Measurements from ENCODE around the gene IL22RA1. TPM values are rescaled to one million over a fixed set of nuclear protein-coding genes. Genes with fewer than 3 reads are reported as not detected.

The IL22RA1 gene
- total RNA-seq, 4 donors from 2014 or later = 0.23 TPM; not detected in 3

- intact Hi-C loops (cut with DNase I) = no loop called here
- H3K4me1 ChIP-seq = peaks cover 0 to 11% (median 4%) of the 10 kb centered on the region in 4 donors
- no peak for DNase-seq (ENCODE audit: extremely low spot score)
- H3K27ac ChIP-seq (replicated peaks in 1 of 4) = no peak overlapping the region
- no peaks in the 10 kb centered on the region for H3K9me3 ChIP-seq
- H3K4me3 ChIP-seq = no peak overlapping the region
- H3K27me3 ChIP-seq = no peaks in the 10 kb centered on the region
- H3K36me3 ChIP-seq = peaks cover 0 to 94% (median 0%) of the 10 kb centered on the region in 4 donors
- no peak for TF ChIP-seq POLR2A (IDR thresholded peaks at IDR 0.05; ENCODE audit: low read depth)
- no peak for TF ChIP-seq CTCF (IDR thresholded peaks at IDR 0.05)
- no peak for TF ChIP-seq EP300 (IDR thresholded peaks at IDR 0.05)
- no peak for TF ChIP-seq POLR2AphosphoS5 (IDR thresholded peaks at IDR 0.05)
Measured at GRCh38 chr1:24085007-24085406, 57.9 kb downstream of the IL22RA1 start.

GRCh38 chr1:24084050-24084449 lies 58.9 kb downstream of the IL22RA1 start:
- peaks cover 0 to 6% (median 4%) of the 10 kb centered on the region in 4 donors for H3K4me1 ChIP-seq
- TF ChIP-seq EP300 (IDR thresholded peaks at IDR 0.05) = no peak
- no peak for TF ChIP-seq POLR2A (IDR thresholded peaks at IDR 0.05; ENCODE audit: low read depth)
- no peak for TF ChIP-seq POLR2AphosphoS5 (IDR thresholded peaks at IDR 0.05)
- no peak for TF ChIP-seq CTCF (IDR thresholded peaks at IDR 0.05)
- H3K36me3 ChIP-seq = peaks cover 0 to 93% (median 0%) of the 10 kb centered on the region in 4 donors
- 81% methylated on average over 7 of the region's 7 CpGs for WGBS
- no peak overlapping the region for H3K4me3 ChIP-seq
- H3K9me3 ChIP-seq = no peaks in the 10 kb centered on the region
- no peak for DNase-seq (ENCODE audit: extremely low spot score)
- intact Hi-C loops (cut with DNase I) = no loop called here
- H3K27me3 ChIP-seq = no peaks in the 10 kb centered on the region
- no peak overlapping the region for H3K27ac ChIP-seq (replicated peaks in 1 of 4)

DNA sequence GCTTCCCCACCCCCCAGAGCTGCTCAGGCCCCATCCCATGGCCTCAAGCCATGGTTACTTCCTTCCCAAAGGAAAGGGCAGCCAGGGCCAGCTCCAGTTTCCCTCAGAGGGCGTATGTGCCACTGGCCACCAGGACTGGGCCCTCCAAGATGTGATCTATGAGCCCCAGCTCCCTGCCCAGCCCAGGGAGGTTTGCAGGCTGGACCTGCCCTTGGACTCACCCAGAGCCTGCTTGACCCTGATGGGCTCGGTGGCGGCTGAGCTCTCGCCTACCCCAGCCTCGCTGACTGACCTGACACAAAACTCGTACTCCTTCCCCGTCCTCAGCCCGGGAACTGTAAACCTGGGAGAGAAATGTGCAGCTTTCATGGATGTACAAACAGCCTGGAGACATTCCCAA lies 60.6 kb downstream of the IL22RA1 start:
- Histone ChIP-seq H3K9me3 (no peaks in the 10 kb centered on the region), H3K36me3 (peaks cover 0 to 78% (median 0%) of the 10 kb centered on the region in 4 donors), H3K4me3 (no peak overlapping the region), H3K27ac (replicated peaks in 1 of 4) (no peak overlapping the region), H3K27me3 (no peaks in the 10 kb centered on the region), H3K4me1 (peaks cover 0 to 11% (median 7%) of the 10 kb centered on the region in 4 donors)
- 89% methylated on average over 6 of the region's 8 CpGs for WGBS
- TF ChIP-seq POLR2AphosphoS5 (IDR thresholded peaks at IDR 0.05) = no peak
- no peak for TF ChIP-seq POLR2A (IDR thresholded peaks at IDR 0.05; ENCODE audit: low read depth)
- no peak for TF ChIP-seq EP300 (IDR thresholded peaks at IDR 0.05)
- TF ChIP-seq CTCF (IDR thresholded peaks at IDR 0.05) = no peak
- DNase-seq (ENCODE audit: extremely low spot score) = no peak
- intact Hi-C loops (cut with DNase I) = no loop called here

GRCh38 chr1:24081190-24081589 lies 61.8 kb downstream of the IL22RA1 start:
- no peak for TF ChIP-seq POLR2A (IDR thresholded peaks at IDR 0.05; ENCODE audit: low read depth)
- no peak for TF ChIP-seq POLR2AphosphoS5 (IDR thresholded peaks at IDR 0.05)
- TF ChIP-seq EP300 (IDR thresholded peaks at IDR 0.05) = no peak
- TF ChIP-seq CTCF (IDR thresholded peaks at IDR 0.05) = no peak
- Histone ChIP-seq H3K27ac (replicated peaks in 1 of 4) (no peak overlapping the region), H3K4me1 (peaks cover 0 to 15% (median 9%) of the 10 kb centered on the region in 4 donors), H3K27me3 (no peaks in the 10 kb centered on the region), H3K4me3 (no peak overlapping the region), H3K9me3 (no peaks in the 10 kb centered on the region), H3K36me3 (peaks cover 0 to 66% (median 0%) of the 10 kb centered on the region in 4 donors)
- WGBS = 92% methylated on average over 6 of the region's 6 CpGs
- intact Hi-C loops (cut with DNase I) = no loop called here
- no peak for DNase-seq (ENCODE audit: extremely low spot score)

DNA sequence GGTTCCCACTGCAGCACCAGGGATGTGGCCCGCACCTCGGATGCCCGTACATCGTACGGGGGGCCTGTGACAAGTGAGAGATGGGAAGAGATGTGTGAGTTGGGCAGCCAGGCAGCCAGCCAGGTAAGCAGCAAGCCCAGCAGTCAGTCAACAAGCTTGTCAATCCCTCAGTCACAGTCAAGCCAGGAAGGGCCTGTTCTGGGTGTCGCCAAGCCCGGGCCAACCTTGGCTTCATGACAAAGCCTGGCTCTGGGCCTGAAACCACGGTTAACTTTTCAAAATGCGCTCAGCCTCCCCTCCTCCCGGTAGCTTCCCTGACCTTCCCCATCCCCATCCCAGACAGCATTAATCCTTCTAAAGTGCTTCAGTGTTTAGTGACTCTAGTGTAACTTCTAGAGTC lies 62.8 kb downstream of the IL22RA1 start:
- WGBS = 68% methylated on average over 8 of the region's 10 CpGs
- intact Hi-C loops (cut with DNase I) = no loop called here

More for the DNA sequence above, 62.8 kb downstream of the IL22RA1 start:
- Histone ChIP-seq H3K27ac (replicated peaks in 1 of 4) (no peak overlapping the region), H3K36me3 (peaks cover 0 to 65% (median 0%) of the 10 kb centered on the region in 4 donors), H3K4me1 (peaks cover 0 to 15% (median 9%) of the 10 kb centered on the region in 4 donors), H3K4me3 (no peak overlapping the region), H3K9me3 (no peaks in the 10 kb centered on the region), H3K27me3 (no peaks in the 10 kb centered on the region)
- TF ChIP-seq POLR2AphosphoS5 (IDR thresholded peaks at IDR 0.05) (no peak), EP300 (IDR thresholded peaks at IDR 0.05) (no peak), CTCF (IDR thresholded peaks at IDR 0.05) (no peak), POLR2A (IDR thresholded peaks at IDR 0.05; ENCODE audit: low read depth) (no peak)
- no peak for DNase-seq (ENCODE audit: extremely low spot score)

Measured in esophagus muscularis mucosa (tissue), 4 donors.